Measurements from ENCODE around the gene PARVA.

DNA sequence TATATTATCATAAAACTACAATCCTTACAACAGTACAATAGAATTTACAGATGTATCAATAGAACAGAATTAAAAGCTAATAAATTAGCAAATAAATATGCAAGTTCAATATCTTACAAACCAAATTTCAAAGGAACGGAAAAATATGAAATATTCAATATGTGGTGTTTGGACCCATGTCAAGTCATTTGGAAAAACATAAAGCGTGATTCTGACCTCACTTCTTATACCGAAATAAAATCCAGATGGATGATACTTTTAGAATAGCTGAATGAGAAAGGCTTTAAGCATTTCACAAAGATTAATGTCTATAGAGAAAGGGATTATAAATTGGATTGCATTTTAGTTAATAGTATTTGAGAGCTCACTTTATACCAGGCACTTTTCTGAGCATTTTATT, 204.0 kb downstream of the PARVA start:
- TF ChIP-seq POLR2AphosphoS5 (IDR thresholded peaks at IDR 0.05; ENCODE audit: low read depth, low read length) (no peak), SIN3A (IDR thresholded peaks at IDR 0.05; ENCODE audit: borderline replicate concordance, insufficient read depth, low read depth, low read length) (no peak), TCF7L2 (IDR thresholded peaks at IDR 0.05; ENCODE audit: low read depth, low read length) (no peak)
- TF ChIP-seq, protein P1, sequence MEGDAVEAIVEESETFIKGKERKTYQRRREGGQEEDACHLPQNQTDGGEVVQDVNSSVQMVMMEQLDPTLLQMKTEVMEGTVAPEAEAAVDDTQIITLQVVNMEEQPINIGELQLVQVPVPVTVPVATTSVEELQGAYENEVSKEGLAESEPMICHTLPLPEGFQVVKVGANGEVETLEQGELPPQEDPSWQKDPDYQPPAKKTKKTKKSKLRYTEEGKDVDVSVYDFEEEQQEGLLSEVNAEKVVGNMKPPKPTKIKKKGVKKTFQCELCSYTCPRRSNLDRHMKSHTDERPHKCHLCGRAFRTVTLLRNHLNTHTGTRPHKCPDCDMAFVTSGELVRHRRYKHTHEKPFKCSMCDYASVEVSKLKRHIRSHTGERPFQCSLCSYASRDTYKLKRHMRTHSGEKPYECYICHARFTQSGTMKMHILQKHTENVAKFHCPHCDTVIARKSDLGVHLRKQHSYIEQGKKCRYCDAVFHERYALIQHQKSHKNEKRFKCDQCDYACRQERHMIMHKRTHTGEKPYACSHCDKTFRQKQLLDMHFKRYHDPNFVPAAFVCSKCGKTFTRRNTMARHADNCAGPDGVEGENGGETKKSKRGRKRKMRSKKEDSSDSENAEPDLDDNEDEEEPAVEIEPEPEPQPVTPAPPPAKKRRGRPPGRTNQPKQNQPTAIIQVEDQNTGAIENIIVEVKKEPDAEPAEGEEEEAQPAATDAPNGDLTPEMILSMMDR (IDR thresholded peaks at IDR 0.05), result no peak
- TF ChIP-seq, protein P2, sequence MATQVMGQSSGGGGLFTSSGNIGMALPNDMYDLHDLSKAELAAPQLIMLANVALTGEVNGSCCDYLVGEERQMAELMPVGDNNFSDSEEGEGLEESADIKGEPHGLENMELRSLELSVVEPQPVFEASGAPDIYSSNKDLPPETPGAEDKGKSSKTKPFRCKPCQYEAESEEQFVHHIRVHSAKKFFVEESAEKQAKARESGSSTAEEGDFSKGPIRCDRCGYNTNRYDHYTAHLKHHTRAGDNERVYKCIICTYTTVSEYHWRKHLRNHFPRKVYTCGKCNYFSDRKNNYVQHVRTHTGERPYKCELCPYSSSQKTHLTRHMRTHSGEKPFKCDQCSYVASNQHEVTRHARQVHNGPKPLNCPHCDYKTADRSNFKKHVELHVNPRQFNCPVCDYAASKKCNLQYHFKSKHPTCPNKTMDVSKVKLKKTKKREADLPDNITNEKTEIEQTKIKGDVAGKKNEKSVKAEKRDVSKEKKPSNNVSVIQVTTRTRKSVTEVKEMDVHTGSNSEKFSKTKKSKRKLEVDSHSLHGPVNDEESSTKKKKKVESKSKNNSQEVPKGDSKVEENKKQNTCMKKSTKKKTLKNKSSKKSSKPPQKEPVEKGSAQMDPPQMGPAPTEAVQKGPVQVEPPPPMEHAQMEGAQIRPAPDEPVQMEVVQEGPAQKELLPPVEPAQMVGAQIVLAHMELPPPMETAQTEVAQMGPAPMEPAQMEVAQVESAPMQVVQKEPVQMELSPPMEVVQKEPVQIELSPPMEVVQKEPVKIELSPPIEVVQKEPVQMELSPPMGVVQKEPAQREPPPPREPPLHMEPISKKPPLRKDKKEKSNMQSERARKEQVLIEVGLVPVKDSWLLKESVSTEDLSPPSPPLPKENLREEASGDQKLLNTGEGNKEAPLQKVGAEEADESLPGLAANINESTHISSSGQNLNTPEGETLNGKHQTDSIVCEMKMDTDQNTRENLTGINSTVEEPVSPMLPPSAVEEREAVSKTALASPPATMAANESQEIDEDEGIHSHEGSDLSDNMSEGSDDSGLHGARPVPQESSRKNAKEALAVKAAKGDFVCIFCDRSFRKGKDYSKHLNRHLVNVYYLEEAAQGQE (IDR thresholded peaks at IDR 0.05; ENCODE audit: insufficient read depth in 1 of 2, low read depth in 2 of 2, low read length in 1 of 2), result no peak

Measured in Panc1 (cell line).